Measurements from ENCODE around the gene TWF2.

TWF2 gene

DNA sequence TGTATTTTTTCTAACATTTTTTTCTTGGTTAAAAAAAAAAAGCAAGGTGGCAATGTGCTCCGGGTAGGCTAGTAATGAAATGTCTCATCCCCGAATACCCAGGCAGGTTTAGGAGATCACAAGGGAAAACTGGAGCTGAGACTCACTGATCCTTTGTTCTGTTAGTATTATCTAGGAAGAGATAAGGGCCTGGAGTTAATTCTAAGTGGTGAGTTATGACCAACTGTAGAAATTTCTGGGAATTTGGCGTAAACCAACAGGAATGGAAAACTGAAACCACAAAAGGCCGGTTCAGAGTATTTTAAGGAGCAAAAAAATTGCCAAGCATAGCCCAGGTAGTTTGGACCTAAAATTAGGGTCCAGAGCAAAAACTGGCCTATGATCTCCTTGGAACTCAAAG is 19.0 kb upstream of the TWF2 start:
- DNase-seq (ENCODE audit: low read depth), result no peak

DNA sequence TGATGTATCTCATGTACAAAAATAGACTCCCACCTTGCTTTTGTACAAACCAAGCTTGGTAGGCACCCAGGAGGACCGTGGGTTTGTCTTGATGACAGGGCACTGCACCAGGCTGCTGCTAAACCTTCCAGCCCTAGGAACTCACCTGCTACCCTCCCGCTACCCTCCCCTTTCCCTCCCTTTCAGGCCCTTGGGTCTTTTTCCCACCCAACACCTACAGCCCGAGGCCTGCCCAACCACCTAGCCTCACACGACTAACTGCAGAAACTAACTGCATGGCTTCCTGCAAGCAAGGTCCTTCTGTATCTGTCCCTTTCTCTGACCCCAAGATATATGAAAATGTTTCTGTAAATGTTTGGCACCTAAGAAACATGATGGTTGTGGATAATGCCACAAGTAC is 17.7 kb upstream of the TWF2 start:
- no peak for DNase-seq (ENCODE audit: low read depth)

DNA sequence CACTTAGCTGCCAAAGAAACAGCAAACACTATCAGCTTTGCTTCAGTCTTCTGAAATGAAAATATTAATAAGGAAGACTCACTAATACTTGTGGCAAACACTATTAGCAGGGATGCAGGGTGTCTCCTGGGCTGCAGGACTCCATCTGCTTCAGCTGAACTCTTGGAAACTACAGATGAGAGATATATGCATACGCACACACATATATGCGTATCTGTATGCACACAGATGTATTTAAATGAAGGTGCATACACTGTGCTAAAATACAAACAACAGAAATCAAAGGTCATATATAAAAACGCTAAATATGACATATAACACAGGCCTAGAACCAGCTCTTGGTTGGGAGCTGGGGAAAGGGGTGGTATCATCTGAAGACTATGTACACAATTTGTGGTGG is 17.2 kb upstream of the TWF2 start:
- DNase-seq (ENCODE audit: low read depth), result no peak

DNA sequence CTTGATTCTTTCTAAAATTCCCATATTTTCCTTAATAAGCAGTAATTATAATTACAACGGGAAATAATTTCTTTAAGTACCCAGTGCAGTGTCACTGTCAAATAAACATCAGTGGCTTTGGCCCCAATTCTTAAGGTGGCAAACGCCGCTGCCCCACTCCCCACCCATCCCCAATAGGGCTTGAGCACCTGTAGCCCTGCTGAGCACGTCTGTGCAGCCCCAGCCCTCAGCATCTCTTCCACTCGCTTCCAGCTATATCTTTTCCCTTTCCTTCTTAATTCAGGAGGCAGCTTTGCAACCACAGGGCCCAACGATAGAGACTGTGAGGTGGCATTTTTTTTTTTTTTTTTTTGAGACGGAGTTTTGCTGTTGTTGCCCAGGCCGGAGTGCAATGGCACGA is 15.7 kb upstream of the TWF2 start:
- DNase-seq (ENCODE audit: low read depth), result no peak

DNA sequence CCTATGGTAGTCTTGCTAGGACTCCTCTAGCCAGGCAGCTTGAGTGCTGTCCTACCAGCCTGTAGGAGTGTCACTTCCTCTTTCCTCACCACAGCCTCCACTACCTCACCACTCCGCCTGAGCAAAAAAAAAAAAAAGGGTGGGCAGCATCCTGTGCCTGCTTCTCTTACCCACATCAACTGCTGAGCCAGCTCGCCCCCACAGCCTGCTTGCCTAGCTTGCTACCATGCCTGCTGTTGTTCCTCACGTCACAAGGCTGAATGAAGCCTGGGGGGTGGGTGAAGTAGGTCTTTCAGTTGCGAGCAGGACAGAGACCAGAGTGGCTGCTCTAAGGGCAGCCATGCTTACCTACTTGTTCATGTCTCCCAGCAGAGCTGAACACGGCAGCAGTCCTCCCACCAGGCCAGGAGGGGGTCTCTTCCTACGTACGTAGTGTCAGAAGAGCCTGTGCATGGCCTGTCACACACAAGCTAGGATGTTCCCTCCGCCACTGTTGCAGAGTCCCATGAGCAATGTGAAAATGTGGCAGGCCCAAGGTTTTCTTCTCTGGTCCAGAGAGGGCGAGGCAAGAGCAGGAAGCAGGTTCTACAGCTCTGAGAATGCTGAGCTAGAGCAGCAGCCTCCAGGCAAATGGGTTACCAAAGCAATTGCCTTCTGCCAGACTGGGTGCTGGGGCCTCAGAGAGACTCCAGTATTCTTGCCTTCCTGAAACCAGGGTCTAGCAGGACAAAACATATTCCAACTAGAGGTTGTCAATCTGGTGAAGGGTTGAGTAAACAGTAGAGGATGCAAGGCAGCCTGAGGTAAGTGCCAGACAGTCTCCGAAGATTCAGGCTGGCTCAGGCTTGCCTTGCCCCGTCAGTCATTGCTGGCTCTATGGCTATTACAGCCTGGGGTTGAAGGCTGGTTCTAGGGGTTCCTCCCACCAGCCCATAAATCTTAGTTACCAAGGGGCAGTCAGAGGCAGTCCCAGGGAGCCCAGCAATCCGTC is 14.7 kb upstream of the TWF2 start:
- no peak for DNase-seq (ENCODE audit: low read depth)

DNA sequence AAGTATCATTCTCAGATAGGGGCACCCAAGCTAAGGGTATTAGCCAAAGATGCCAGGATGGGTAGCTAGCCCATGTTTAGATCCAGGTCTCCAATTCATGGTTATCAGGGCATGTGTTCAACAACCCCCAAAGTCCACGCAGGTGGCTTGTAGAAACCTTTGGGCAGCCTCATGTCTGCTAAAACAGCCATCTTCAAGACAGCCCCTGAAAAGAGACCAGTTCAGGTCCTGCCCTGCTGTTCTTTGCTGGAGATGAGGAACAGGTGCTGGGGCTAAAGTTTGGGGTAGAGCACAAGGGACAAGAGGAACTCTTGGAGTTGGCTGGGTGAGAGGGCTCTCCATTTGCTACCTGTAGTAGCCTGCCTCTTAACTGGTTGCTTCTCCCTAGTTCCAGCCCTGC is 11.2 kb upstream of the TWF2 start:
- no peak for DNase-seq (ENCODE audit: low read depth)

DNA sequence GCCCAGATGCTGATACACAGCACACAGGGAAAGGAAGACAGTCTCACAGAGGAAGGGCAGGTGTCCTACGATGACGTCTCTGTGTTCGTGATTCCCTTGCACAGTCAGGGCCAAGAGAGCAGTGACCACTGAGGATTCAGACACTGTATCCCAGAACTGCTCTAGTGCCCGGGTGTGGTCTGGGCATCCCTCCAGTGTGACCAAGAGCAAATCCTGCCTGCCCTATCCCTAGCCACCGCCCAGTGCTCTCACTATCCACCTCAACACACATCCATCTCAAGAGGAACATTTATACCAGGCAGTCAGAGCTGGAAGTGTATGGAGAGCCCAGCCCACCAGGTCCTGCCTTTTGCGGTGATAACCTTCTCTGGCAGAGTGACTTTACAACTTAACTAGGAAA is 10.7 kb upstream of the TWF2 start:
- DNase-seq (ENCODE audit: low read depth), result no peak

DNA sequence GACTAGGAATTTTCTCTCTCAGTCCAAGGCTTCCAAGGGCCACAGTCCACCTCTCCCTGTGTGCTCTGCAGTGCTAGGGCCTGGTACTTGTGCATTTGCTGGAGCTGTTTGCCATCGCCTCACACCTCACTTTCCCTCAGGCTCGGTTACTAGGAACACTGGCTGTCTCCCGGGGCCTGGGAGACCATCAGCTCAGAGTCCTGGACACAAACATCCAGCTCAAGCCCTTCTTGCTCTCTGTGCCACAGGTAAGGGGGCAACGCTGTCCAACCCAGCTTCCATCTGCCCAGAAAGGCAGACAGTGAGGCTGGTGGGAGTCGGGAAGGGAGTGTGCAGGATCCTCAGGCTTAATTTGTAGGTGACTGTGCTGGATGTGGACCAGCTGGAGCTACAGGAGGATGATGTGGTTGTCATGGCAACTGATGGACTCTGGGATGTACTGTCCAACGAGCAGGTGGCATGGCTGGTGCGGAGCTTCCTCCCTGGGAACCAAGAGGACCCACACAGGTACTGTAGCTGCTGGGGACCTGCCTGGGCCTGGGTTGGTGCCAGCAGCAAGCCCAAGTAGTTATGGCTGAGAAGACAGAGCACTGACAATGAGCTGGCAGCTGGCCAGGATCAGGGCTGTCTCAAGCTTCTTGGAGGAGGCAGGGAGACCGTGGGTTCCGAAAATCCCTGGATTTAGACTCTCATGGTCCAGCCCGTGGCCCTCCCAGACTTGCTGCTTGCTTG is 10.0 kb upstream of the TWF2 start:
- no peak for DNase-seq (ENCODE audit: low read depth)

DNA sequence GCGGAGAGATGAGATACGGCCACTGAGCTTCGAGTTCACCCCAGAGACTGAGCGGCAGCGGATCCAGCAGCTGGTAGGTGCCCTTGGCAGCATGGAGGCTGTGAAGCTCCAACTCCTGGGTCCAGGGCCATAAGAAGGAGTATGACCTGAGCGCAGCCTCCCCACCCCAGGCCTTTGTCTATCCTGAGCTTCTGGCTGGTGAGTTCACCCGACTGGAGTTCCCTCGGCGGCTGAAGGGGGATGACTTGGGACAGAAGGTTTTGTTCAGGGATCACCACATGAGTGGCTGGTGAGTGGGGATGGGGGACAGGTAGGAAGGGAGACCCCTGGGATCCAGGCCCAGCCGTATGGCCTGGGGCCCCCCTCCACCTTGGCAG is 9.2 kb upstream of the TWF2 start:
- no peak for DNase-seq (ENCODE audit: low read depth)

DNA sequence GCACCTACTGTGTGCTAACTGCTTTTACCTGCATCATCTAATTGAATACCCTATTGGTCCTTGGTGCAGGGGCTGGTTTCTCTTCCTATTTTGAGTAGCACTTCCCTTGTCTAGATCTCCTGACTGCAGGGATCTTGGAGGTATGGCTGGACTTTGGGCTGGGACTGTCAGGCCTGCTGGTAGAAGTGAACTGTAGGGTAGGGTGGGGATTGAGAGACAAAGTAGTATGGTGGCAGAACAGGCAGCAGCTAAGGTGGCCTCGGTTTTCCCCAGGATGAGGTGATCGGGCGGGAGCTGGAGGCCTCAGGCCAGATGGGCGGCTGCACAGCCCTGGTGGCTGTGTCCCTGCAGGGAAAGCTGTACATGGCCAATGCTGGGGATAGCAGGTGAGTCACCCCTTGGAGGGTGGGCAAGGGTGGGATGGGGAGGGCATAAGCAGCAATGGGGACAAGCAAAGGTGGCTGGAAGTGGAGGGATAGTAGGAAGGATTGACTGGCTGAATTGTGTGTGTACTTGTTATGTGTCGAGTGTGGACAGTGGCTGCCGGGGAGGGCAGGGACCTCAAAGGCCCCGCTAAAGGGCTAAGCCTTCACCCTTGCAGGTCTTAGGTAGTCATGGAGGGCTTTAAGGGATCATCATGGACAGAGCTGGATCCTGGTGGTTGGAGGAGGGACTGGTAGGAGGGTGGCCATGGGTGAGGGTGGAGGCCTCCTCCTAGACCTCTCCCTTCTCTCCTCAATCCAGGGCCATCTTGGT is 8.6 kb upstream of the TWF2 start:
- no peak for DNase-seq (ENCODE audit: low read depth)

DNA sequence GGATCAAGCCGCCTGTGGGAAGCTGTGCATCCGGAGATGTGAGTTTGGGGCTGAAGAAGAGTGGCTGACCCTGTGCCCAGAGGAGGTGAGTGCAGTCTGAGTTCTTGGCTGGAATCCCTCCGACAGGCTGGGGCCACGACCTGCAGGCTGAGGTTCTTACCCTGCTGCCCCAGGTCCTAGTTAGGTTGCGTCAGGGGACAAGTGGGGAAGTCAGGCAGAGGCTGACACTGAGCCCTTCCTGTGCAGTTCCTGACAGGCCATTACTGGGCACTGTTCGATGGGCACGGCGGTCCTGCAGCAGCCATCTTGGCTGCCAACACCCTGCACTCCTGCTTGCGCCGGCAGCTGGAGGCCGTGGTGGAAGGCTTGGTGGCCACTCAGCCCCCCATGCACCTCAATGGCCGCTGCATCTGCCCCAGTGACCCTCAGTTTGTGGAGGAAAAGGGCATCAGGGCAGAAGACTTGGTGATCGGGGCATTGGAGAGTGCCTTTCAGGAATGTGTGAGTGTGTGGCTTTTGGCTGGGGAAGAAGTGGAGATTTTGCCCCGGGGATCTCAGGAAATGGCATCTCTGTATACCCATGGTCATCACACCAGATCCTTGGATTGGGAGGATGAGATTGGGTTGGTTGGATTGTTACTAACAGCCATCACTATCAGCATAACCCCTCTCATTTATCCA is 7.9 kb upstream of the TWF2 start:
- no peak for DNase-seq (ENCODE audit: low read depth)

DNA sequence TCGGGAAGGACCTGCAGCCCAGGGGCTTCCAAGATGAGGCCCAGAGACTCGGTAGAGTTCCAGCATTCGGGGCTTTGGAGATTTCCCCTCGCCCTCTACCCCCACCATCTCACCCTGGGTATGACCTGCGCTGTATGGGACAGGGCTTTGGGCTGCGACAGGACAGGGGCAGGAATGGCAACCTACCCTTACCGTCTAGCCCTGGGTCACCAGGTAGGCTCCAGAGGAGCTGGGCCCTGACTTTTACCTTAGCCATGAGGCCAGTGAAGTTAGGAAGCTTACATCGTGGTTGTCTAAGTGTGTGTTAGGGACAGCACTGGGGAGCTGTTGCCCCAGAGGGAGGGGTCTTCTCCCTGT is 7.3 kb upstream of the TWF2 start:
- DNase-seq (ENCODE audit: low read depth), result no peak

DNA sequence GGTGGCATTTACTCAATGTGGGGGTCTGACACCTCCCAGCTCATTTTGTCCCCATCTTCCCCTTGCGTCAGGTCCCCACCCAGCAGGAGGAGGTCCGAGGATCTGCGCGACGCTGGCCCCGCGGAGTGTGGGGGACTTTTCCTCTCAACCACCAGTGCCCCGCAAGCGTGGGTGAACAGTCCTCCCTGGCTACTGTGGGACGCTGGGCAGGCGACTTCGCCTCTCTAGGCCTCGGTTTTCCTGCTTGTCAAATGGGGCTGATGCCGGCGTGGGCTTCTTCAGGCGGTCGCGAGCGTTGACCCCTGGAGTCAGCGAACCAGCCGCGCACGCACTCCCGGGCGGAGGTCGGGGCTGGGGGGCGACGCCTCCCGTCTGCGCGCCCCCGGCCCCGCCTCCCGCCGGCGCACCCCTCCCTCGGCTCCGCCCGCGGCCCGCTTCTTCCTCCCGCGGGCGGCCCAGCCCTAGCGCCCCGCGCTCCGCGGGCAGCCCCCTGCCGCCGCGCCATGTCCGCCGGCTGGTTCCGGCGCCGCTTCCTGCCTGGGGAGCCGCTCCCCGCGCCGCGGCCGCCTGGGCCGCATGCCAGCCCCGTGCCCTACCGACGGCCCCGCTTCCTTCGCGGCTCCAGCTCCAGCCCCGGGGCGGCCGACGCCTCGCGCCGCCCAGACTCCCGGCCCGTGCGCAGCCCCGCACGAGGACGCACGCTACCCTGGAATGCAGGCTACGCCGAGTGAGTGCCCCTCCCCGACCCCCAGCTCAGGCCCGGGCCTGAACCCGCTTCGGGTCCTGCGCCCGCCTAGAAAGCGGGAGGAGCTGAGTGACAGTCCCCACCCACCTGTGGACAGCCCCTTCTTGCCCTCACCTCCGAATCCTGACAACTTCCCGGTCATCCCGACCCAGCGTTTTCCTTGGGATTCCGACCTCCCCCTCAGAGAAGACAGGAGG is 6.6 kb upstream of the TWF2 start, which contains the start of gene PPM1M:
PPM1M (plus strand) TSS at position 438 of the 942 bp plus-strand sequence; CDS start at position 504, 66 bp downstream.
- DNase-seq (ENCODE audit: low read depth), result peak; percentile 37

DNA sequence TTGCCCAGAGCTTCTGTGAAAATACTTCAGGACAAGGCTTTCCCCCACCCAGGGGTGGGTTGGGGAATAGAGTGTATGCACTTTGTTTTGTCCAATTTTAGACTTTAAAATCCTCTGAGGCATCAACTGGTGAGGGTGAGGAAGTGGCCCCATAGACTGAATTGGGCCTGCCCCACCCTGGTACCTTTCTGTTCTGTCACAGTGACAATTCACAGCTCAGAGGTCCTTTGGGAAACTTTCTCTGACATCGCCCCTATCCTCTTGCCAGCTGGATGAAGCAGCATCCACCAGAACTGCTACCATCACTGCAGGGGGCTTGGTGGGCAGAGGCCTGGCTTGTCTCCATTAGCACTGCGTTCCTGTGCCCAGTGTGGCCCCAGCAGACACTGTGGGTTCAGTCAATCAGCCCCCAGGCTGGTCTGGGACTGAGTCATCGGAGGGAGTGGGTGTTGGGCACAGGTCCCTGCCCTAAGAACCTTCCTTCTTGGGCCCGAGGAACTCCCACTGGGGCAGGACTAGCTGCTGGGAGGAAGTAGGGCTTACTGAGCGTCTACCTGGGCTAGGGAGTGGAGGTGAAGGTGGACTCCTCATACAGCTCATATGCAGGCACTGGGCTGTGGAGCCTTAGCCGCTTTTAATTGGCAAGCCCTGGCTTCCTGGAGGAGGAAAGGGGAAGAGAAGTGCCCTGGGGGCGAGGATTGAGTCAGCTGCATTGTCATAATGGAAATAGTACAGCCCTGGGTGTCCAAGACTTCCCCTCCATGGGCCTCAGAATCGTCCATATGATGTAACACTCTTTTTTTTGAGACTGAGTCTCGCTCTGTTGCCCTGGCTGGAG is 5.1 kb upstream of the TWF2 start:
- peak; percentile 28 for DNase-seq (ENCODE audit: low read depth)

DNA sequence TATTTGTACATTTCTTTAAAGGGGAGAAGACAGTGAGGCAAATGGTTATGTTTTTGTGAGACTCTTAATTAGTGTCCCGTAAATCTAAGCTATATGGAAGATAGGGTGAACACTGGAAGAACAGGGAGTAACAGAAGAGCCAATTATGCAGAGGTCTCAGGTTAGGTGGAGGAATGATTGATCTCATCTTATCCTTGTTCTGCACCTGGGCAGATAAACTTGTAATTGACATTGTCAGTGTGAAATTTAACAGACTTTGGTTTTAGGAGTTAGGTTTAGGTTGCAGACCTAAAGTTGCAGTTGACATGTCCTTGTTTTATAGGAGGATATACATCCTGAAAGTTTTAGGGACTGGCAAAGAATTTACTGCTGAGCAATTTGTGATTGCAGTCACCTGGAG is 3.1 kb upstream of the TWF2 start:
- DNase-seq (ENCODE audit: low read depth), result no peak

DNA sequence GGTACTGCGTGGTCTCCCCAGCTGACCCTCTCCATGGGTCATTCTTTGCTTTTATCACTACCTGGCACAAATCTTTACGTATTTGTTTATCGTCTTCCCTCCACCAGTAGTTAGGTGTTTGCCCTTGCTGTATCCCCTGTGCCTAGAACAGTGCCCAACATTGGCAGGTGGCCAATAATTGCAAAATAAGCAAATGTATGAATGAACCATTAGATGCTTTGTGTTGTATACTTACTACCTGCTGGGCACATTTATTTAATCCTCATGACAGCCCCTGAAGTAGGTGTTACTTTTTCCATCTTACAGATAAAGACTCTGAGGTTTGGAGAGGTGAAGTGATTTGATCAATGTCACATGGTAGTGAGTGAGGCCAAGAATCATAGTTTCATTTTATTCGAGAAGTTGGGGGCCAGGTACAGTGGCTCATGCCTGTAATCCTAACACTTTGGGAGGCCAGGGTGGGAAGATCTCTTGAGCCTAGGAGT is 2.0 kb upstream of the TWF2 start:
- no peak for DNase-seq (ENCODE audit: low read depth)

DNA sequence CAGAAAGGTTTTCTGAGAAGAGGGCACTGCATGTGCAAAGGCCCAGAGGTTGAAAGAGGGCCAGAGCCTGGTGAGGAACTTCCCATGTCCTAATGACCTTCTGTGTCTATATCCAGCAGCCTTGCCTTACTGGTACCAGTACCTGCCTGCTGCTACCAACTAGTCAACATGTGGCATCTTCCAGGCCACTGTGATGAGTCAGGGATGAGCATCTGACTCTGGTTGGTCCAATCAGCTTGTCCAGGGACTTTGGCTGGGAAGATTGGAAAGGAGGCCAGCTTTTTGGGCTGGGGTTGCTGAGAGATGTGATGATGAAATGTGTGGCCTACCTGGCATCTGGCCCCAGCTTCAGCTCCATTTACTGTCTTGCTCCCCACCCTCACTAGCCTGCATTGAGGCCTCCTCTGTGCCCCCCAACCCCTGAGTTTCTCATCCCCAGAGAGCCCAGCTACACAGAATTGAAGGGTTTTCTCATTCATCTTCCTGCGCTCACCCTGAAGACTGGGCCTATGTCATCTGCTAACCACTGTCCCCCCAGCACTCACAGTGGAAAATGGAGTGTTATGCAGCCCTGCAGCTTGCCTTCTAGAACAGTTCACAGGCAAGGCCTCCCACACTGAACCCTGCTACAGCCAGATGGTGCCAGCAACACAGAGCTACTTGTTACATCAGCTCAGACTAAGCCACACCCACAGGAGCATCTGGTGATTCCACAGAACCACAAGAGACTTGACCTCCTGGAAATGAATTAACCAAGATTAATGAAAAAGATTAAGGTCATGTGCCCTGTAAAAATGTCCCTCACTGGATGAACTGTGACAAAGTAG is 1.3 kb upstream of the TWF2 start:
- peak; percentile 99 for DNase-seq (ENCODE audit: low read depth)

DNA sequence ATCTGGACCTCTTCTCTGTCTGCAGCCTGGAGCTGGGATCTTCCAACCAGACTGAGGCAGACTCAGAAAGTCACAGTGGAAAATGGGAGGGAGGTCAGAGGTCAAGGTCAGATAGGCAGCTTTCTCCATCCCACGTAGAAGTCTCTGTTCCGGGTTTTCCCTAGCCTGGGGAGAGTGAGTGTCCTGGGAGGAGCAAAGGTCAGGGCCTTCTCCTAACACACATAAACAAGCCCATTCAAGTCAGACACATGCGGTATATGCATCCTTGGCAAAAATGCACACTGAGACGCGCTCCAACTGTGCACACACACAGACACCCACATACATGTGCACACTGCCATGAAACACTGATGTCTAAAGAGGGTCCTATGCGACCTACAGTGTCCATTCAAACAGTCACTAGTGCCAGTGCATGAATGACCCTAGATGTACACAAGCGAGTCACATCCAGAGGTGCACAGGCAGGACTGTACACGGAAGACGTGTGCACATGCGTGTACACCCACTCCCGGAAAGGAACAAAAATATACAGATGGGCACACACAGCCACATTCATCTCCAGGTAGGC is 681 bp downstream of the TWF2 start:
- DNase-seq (ENCODE audit: low read depth), result peak; percentile 21
